ENCODE results near the gene ACOD1.

DNA sequence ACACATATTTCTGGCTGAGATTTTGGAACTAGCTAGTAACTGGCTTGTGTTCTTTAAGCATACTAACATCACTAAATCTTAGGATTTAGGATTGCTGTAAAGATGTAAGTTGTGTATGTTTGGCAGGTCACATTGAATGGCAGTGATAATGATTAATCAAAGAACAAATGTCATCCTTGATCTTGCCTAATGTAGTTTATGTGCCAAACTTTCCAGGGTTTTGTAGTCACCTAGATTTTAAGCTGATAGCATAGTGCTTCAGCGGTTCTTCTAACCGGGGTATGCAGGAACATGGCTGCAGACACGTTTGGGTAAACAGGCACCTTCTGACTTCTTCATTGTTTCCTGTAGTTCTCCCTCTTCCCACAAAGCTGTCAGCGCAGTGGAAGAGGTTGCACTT, 53.2 kb downstream of the ACOD1 start:
- TF ChIP-seq EZH2 (IDR thresholded peaks at IDR 0.05; ENCODE audit: borderline replicate concordance) (no peak), CTCF (IDR thresholded peaks at IDR 0.05; ENCODE audit: poor library complexity) (no peak), EZH2phosphoT487 (IDR thresholded peaks at IDR 0.05; ENCODE audit: low read depth, severe bottlenecking, unreplicated experiment) (no peak)

Measured in hepatocyte (in vitro differentiated cells).